ENCODE data around the gene HCFC2. TPM values are rescaled to one million over a fixed set of nuclear protein-coding genes. Genes with fewer than 3 reads are reported as not detected.
A peak's percentile ranks its signal among the peaks of the same experiment; 100 is the strongest.
"Not testable (repeated sequence)": the region's sequence is repeated elsewhere in the genome, so short reads cannot be mapped to it uniquely, and the experiment has no call there.

The HCFC2 gene
- 28.7 TPM for total RNA-seq

DNA sequence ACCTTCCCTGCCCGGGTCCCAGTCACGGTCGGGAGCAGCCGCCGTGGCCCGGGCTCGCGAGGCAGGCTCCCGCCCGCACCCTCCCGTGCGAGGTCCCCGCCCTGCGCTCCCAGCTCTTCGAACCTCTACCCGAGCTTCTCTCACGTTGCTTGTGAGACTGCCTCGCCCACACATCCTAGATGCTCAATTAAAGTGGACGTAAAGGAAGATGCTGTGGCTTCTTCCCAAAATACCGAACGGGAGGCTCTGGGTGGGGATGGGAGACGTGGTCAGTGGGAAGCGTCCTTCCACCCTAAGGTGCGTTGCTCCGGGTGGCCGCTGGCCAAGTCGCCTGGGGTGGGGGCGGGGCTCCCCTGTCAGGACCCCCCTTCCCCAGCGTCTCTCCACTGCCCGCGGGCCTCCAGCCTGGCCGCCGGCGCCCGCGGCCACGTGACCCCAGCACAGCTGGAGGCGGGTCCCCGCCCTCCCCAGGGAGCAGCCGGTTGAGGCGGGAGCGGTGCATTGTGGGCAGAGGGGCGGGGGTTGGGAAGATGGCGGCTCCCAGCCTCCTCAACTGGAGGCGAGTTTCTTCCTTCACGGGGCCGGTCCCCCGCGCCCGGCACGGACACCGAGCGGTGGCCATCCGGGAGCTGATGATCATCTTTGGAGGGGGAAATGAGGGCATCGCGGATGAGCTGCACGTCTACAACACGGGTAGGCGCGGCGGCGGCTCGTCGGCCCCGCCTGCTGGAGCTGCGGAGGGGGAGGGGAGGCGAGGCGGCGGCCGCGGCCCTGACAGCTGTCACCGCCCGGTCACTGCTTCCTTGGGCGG is at the start of gene HCFC2:
Gene HCFC2 (plus strand): TSS at position 501 of the 811 bp plus-strand sequence. CDS start 30 bp downstream, at position 531.
- H3K4me1 ChIP-seq: peaks cover 29% of the 10 kb centered on the region
- H3K27me3 ChIP-seq: no peaks in the 10 kb centered on the region
- H3K4me3 ChIP-seq: peak within 1 kb of the TSS; percentile 59 to 78
- intact Hi-C loops (cut with DNase I): no loop called here
- DNase-seq (ENCODE audit: extremely low spot score in 2 of 2): no peak
- TF ChIP-seq POLR2A (IDR thresholded peaks at IDR 0.05) (peak in 1 of 2 donors; percentile 76), POLR2AphosphoS5 (IDR thresholded peaks at IDR 0.05; ENCODE audit: insufficient read depth in 1 of 2, low read depth in 1 of 2) (peak; percentile 72 to 96)
- TF ChIP-seq, protein P1, sequence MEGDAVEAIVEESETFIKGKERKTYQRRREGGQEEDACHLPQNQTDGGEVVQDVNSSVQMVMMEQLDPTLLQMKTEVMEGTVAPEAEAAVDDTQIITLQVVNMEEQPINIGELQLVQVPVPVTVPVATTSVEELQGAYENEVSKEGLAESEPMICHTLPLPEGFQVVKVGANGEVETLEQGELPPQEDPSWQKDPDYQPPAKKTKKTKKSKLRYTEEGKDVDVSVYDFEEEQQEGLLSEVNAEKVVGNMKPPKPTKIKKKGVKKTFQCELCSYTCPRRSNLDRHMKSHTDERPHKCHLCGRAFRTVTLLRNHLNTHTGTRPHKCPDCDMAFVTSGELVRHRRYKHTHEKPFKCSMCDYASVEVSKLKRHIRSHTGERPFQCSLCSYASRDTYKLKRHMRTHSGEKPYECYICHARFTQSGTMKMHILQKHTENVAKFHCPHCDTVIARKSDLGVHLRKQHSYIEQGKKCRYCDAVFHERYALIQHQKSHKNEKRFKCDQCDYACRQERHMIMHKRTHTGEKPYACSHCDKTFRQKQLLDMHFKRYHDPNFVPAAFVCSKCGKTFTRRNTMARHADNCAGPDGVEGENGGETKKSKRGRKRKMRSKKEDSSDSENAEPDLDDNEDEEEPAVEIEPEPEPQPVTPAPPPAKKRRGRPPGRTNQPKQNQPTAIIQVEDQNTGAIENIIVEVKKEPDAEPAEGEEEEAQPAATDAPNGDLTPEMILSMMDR (IDR thresholded peaks at IDR 0.05): no peak
- H3K27ac ChIP-seq: peak within 1 kb of the TSS; percentile 95
- H3K9me3 ChIP-seq: no peaks in the 10 kb centered on the region
- H3K36me3 ChIP-seq: peaks cover 0 to 4% of the 10 kb centered on the region in 2 donors

DNA sequence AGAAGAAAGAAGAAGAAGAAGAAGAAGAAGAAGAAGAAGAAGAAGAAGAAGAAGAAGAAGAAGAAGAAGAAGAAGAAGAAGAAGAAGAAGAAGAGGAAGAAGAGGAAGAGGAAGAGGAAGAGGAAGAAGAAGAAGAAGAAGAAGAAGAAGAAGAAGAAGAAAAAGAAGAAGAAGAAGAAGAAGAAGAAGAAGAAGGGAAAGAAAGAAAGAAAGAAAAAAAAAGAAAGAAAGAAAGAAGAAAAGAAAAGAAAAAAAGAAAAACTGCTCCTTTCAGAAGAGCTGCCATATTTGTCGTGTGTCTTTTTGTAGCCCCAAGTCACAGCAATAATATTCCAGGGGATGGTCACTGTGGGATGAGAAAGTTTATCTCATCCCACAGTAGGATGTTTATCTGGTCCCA is 42.5 kb upstream of the HCFC2 start:
- H3K9me3 ChIP-seq; H3K4me1 ChIP-seq; DNase-seq (ENCODE audit: extremely low spot score in 2 of 2); H3K4me3 ChIP-seq; H3K36me3 ChIP-seq; H3K27ac ChIP-seq; H3K27me3 ChIP-seq; intact Hi-C loops (cut with DNase I): not testable (repeated sequence)

- no peak overlapping the region for H3K27ac ChIP-seq
- intact Hi-C loops (cut with DNase I): no loop called here
- H3K4me1 ChIP-seq: no peaks in the 10 kb centered on the region
- peaks cover 5% of the 10 kb centered on the region for H3K9me3 ChIP-seq
- H3K36me3 ChIP-seq: no peaks in the 10 kb centered on the region
- no peak overlapping the region for H3K4me3 ChIP-seq
- no peak for DNase-seq (ENCODE audit: extremely low spot score in 2 of 2)
- H3K27me3 ChIP-seq: no peaks in the 10 kb centered on the region
- TF ChIP-seq POLR2A (IDR thresholded peaks at IDR 0.05) (no peak), POLR2AphosphoS5 (IDR thresholded peaks at IDR 0.05; ENCODE audit: insufficient read depth in 1 of 2, low read depth in 1 of 2) (no peak)
- TF ChIP-seq, protein P1 (IDR thresholded peaks at IDR 0.05): no peak
These were observed 41.5 kb upstream of the HCFC2 start for GRCh38 chr12:104022786-104023185.

GRCh38 chr12:104023710-104024109 is 40.6 kb upstream of the HCFC2 start:
- Histone ChIP-seq H3K27me3 (no peaks in the 10 kb centered on the region), H3K36me3 (no peaks in the 10 kb centered on the region), H3K9me3 (peaks cover 5% of the 10 kb centered on the region), H3K4me3 (no peak overlapping the region), H3K27ac (no peak overlapping the region), H3K4me1 (no peaks in the 10 kb centered on the region)
- no peak for DNase-seq (ENCODE audit: extremely low spot score in 2 of 2)
- TF ChIP-seq, protein P1 (IDR thresholded peaks at IDR 0.05): no peak
- no peak for TF ChIP-seq POLR2A (IDR thresholded peaks at IDR 0.05)
- no peak for TF ChIP-seq POLR2AphosphoS5 (IDR thresholded peaks at IDR 0.05; ENCODE audit: insufficient read depth in 1 of 2, low read depth in 1 of 2)
- intact Hi-C loops (cut with DNase I): no loop called here

DNA sequence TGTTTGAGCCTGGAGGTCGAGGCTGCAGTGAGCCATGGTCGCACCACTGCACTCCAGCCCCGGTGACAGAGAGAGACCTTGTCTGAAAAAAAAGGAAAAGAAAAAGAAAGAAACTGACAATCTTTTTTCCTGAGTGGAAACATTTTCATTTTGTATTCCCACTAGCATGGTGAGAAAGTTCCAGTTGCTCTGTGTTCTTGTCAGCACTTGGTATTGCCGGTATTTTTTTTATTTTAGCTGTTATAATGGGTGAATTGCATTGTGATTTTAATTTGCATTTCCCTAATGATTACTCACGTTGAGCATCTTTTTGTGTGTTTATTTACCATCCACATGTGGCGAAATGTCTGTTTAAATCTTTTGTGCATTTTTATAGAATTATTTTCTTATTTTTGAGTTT is 40.0 kb upstream of the HCFC2 start:
- H3K36me3 ChIP-seq: no peaks in the 10 kb centered on the region
- DNase-seq (ENCODE audit: extremely low spot score in 2 of 2): no peak
- no peaks in the 10 kb centered on the region for H3K4me1 ChIP-seq
- peaks cover 5% of the 10 kb centered on the region for H3K9me3 ChIP-seq
- TF ChIP-seq POLR2A (IDR thresholded peaks at IDR 0.05) (no peak), POLR2AphosphoS5 (IDR thresholded peaks at IDR 0.05; ENCODE audit: insufficient read depth in 1 of 2, low read depth in 1 of 2) (no peak)
- TF ChIP-seq, protein P1 (IDR thresholded peaks at IDR 0.05): no peak
- H3K4me3 ChIP-seq: no peak overlapping the region
- intact Hi-C loops (cut with DNase I): no loop called here
- no peak overlapping the region for H3K27ac ChIP-seq
- H3K27me3 ChIP-seq: no peaks in the 10 kb centered on the region
